Activated CD8-positive, alpha-beta T cell treated with anti-CD3 and anti-CD28 coated beads, Interleukin-2, amount 10 ng/mL, durations not matched to agents 7 days and 5 days (primary cell): ENCODE results near the gene AMBRA1. TPM values are rescaled to one million over a fixed set of nuclear protein-coding genes. Genes with fewer than 3 reads are reported as not detected.
A peak's percentile ranks its signal among the peaks of the same experiment; 100 is the strongest.

Experiments
- ATAC-seq: fragments of 150-1000 bp; cut with Tn5 transposase; one replicate; pipeline ENCODE4 v1.10.0; 2021; ENCODE audit warnings: moderate library complexity
- CTCF ChIA-PET: fragments of 350-600 bp; sonication (Branson Sonifier 250); formaldehyde crosslinking; loops from one replicate; lab custom pipeline; 2021; ENCODE audit warnings: antibody characterized with exemption; lab: Charles Lee
- POLR2A ChIA-PET: fragments of 350-600 bp; sonication (Branson Sonifier 250); formaldehyde crosslinking; loops from one replicate; lab custom pipeline; 2021; ENCODE audit warnings: antibody characterized with exemption; lab: Charles Lee
- DNase-seq: peaks from one replicate; pipeline ENCODE4 v3.0.0-alpha.2; 2020
- H3K27ac Mint-ChIP-seq: one replicate; pipeline ENCODE4 v1.8.0; 2021; ENCODE audit warnings: mild to moderate bottlenecking, mixed read lengths
- H3K27me3 Mint-ChIP-seq: one replicate; pipeline ENCODE4 v1.8.0; 2021; ENCODE audit warnings: low read depth, mixed read lengths
- H3K36me3 Mint-ChIP-seq: one replicate; pipeline ENCODE4 v1.8.0; 2021; ENCODE audit warnings: low read depth, mixed read lengths
- H3K4me1 Mint-ChIP-seq: one replicate; pipeline ENCODE4 v1.8.0; 2021; ENCODE audit warnings: low read depth, mixed read lengths
- H3K4me3 Mint-ChIP-seq: one replicate; pipeline ENCODE4 v1.8.0; 2021; ENCODE audit warnings: mild to moderate bottlenecking, mixed read lengths
- H3K9me3 Mint-ChIP-seq: one replicate; pipeline ENCODE4 v1.8.0; 2022; ENCODE audit warnings: mixed read lengths; ENCODE audit not compliant: insufficient read depth
- total RNA-seq, 2 experiments: library from RNA; stranded (reverse); gene quantifications; one replicate each; pipeline ENCODE4 v1.2.3, GENCODE V29; 2021

The AMBRA1 gene
- total RNA-seq, 2 experiments from 2014 or later = 34.0 to 35.1 TPM

DNA sequence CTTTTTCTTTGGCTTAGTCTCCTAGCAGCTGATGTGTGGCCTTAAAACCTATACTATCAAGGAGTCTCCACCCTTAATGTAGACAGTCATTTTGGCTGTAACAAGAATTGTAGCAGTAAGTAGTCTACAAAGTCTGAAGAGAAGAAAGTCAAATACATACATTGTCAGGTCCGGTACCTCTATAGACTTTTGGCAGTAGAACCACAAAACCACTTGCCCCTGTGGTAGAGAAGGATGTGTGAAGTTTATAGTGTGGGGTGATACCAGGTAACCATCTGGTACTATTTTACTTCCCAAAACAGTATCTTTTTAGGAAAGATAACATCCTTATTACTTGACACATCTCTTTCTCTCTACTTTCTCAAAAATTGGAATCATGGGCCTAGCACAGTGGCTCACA, 38.7 kb upstream of the AMBRA1 start:
- ChIA-PET POLR2A (no interaction called here), CTCF (no interaction called here)
- H3K9me3 Mint-ChIP-seq = no peaks in the 10 kb centered on the region
- DNase-seq (peak; percentile 49), ATAC-seq (peak; percentile 88)
- H3K36me3 Mint-ChIP-seq = peaks cover 19% of the 10 kb centered on the region
- peak overlapping the region; percentile 63 for H3K27ac Mint-ChIP-seq
- no peak overlapping the region for H3K4me3 Mint-ChIP-seq
- peaks cover 14% of the 10 kb centered on the region for H3K4me1 Mint-ChIP-seq
- H3K27me3 Mint-ChIP-seq = no peaks in the 10 kb centered on the region

DNA sequence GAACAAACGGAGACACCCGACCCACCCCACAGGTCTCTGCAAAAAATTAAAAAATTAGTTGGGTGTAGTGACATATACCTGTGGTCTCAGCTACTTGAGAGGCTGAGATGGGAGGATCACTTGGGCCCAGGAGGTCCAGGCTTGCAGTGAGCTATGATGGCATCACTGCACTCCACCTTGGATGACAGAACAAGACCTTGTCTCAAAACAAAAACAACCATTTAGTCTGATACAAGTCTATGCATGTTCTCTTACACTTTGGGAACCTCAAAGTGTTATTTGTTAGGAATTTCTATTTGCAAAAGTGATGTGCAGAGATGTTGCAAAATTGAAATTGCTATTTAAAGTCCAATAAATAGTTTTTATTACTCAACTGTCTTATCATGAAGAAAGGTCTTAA, 37.9 kb upstream of the AMBRA1 start:
- ATAC-seq (no peak), DNase-seq (no peak)
- Mint-ChIP-seq H3K4me3 (no peak overlapping the region), H3K27ac (no peak overlapping the region), H3K27me3 (no peaks in the 10 kb centered on the region), H3K9me3 (no peaks in the 10 kb centered on the region), H3K4me1 (peaks cover 14% of the 10 kb centered on the region), H3K36me3 (peaks cover 20% of the 10 kb centered on the region)
- ChIA-PET POLR2A (no interaction called here), CTCF (interaction anchor here (1.4 to 2.6 kb wide), 2 partner anchors 13 to 393 kb away, joined by 3 to 9 read pairs; no protein-coding TSS in a partner anchor)

DNA sequence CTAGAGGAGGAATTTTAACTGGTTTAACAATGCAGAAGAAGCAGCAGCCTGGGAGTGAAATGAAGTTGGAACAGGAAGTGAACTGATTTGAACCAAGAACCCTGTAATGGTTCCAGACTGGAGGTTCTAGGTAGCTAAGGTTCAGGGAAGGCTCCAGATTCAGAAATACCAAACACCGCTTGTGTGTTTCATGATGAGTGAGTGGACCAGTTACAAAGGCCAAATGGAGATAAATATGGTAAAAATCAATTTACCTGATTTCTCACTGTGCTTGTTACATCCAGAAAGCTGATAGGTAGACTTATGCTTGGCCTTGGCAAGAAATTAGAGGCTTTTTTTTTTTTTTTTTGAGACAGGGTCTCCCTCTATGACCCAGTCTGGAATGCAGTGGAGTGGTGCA, 36.4 kb upstream of the AMBRA1 start:
- CTCF ChIA-PET = interaction anchor here (1.0 to 2.6 kb wide), 3 partner anchors 12 to 392 kb away, joined by 3 to 9 read pairs (median 3); no protein-coding TSS in a partner anchor
- H3K4me3 Mint-ChIP-seq = no peak overlapping the region
- peaks cover 14% of the 10 kb centered on the region for H3K4me1 Mint-ChIP-seq
- DNase-seq (no peak), ATAC-seq (no peak)
- H3K27ac Mint-ChIP-seq = no peak overlapping the region
- no peaks in the 10 kb centered on the region for H3K9me3 Mint-ChIP-seq
- H3K36me3 Mint-ChIP-seq = peaks cover 29% of the 10 kb centered on the region
- no peaks in the 10 kb centered on the region for H3K27me3 Mint-ChIP-seq
- POLR2A ChIA-PET = interaction anchor here (0.6 kb wide), 1 partner anchor 114 kb away, joined by 3 read pairs; no protein-coding TSS in a partner anchor

DNA sequence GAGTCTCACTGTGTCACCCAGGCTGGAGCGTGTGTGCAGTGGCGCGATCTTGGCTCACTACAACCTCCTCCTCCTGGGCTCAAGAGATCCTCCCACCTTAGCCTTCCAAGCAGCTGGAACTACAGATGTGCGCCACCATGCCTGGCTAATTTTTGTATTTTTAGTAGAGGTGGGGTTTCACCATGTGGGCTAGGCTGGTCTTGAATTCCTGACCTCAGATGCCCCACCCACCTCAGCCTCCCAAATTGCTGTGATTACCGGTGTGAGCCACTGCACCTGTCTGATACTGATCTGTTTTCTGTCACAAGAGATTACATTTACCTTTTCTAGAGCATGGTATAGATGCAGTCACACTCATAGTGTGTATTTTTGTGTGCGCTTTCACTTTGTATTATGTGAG, 35.1 kb upstream of the AMBRA1 start:
- Mint-ChIP-seq H3K4me3 (no peak overlapping the region), H3K27me3 (no peaks in the 10 kb centered on the region), H3K36me3 (peaks cover 38% of the 10 kb centered on the region), H3K9me3 (no peaks in the 10 kb centered on the region), H3K27ac (no peak overlapping the region), H3K4me1 (peaks cover 14% of the 10 kb centered on the region)
- no peak for DNase-seq
- no peak for ATAC-seq
- CTCF ChIA-PET = no interaction called here
- POLR2A ChIA-PET = no interaction called here

DNA sequence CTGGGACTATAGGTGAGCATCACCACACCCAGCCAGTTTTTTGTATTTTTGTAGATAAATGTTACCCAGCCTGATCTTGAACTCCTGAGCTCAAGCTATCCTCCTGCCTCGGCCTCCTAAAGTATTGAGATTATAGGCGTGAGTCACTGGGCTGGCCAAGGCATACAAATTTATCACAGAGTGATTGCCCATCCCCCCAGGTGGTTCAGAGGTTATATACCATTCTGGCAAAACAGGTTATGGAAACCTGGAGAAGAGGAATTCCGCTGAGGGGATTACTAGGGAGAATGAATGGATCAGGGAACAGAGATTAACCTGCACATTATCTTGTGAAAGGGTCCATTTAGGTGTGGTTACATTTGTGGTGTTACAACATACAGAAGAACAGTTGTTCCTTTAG, 31.6 kb upstream of the AMBRA1 start:
- CTCF ChIA-PET = interaction anchor here (0.6 to 1.5 kb wide), 3 partner anchors 9 to 854 kb away, joined by 3 to 4 read pairs (median 3); no protein-coding TSS in a partner anchor
- Mint-ChIP-seq H3K27me3 (no peaks in the 10 kb centered on the region), H3K4me1 (peaks cover 9% of the 10 kb centered on the region), H3K9me3 (no peaks in the 10 kb centered on the region), H3K4me3 (no peak overlapping the region), H3K36me3 (peaks cover 42% of the 10 kb centered on the region), H3K27ac (peak overlapping the region; percentile 63)
- DNase-seq = no peak
- POLR2A ChIA-PET = no interaction called here
- ATAC-seq = no peak

DNA sequence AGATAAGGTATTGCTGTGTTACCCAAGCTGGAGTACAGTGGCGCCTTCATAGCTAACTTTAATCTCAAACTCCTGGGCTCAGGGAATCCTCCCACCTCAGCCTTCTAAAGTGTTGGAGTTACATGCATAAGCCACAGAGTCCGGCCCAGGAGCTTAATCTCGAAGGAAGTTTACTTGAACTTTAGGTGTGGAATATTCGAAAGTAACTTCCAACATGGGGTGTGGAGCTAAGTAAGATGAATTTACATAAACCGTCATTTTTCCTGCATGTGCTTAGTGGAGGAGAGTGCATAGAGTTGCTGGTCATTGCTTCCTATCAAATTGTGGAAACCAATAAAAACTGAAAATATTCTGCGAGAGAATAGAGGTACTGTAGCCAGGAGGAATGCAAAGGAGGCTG, 25.0 kb upstream of the AMBRA1 start:
- Mint-ChIP-seq H3K36me3 (peaks cover 22% of the 10 kb centered on the region), H3K27me3 (no peaks in the 10 kb centered on the region), H3K9me3 (no peaks in the 10 kb centered on the region), H3K4me1 (peaks cover 34% of the 10 kb centered on the region), H3K27ac (peak overlapping the region; percentile 44), H3K4me3 (peak overlapping the region; percentile 90)
- DNase-seq (no peak), ATAC-seq (no peak)
- ChIA-PET POLR2A (interaction anchor here (1.2 to 3.9 kb wide), 3 partner anchors 25 to 79 kb away, joined by 3 to 27 read pairs (median 4); partner anchors contain the start of gene AMBRA1), CTCF (interaction anchor here (0.8 to 3.2 kb wide), 22 partner anchors 9 to 265 kb away, joined by 3 to 27 read pairs (median 7); partner anchors contain the start of genes AMBRA1 and ZNF408)

DNA sequence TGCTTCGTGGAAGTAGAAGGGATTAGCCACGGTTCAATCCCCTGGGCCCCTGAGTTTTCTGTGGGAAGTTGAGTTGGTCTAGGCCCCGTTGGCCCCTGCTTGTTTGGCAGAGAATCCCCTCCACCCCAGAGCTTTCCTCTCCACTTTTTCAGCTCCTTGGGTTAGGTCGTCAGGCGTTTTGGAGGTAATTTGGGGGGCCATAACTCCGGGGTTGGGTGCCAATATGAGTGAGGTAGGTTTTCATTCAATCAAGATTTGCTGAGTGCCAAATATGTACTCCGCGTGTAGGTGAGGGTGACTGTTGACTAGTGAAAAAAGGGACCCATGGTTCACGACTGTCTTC, 24.1 kb upstream of the AMBRA1 start:
- H3K27ac Mint-ChIP-seq = peak overlapping the region; percentile 99
- H3K4me1 Mint-ChIP-seq = peaks cover 34% of the 10 kb centered on the region
- peak overlapping the region; percentile 90 for H3K4me3 Mint-ChIP-seq
- H3K27me3 Mint-ChIP-seq = no peaks in the 10 kb centered on the region
- H3K9me3 Mint-ChIP-seq = no peaks in the 10 kb centered on the region
- DNase-seq = no peak
- peaks cover 22% of the 10 kb centered on the region for H3K36me3 Mint-ChIP-seq
- POLR2A ChIA-PET = interaction anchor here (0.6 to 3.9 kb wide), 8 partner anchors 11 to 299 kb away, joined by 3 to 27 read pairs (median 4); partner anchors contain the start of genes AMBRA1, ARHGAP1 and ZNF408
- CTCF ChIA-PET = interaction anchor here (0.8 to 3.2 kb wide), 26 partner anchors 9 to 265 kb away, joined by 3 to 27 read pairs (median 7); partner anchors contain the start of genes AMBRA1 and ZNF408
- no peak for ATAC-seq

DNA sequence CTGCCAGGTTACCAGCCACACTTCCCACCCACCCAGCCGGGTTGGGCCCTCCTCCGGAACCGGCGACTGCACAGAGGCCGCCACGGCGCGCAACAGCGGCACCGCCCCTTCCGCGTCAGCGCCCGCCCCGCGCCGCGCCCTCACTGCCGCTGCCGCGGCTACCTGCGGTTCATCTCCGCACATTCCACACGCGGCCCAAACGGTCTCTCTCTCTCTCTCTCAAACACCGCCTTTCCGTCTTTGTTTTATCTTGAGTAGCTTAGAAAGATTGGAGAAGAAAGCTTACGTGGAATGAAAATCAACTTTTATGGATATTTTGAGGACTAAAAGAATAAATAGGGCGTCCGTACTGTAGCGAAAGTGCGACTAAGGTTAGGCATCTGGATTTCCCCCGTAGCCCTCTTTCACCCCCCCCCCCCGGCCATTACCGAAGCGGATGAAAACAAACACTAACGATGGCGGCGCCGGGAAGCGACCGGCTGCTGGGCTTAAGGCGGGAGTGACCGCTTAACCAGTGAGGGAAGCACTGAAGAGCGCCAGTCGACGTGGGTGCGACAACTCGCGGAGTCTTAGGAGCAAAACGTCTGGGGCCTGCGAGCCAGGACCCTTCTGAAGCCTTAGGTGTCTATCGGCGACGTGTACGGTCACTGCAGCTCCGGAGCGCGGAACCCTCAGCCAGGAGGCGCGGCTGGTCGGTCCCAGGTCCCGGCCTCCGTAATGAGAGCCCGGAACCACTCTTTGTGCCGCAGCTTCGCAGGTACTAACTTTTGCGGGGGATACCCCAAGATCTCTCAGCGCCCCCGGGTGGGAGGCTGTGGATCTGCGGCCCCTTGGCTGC, 23.5 kb upstream of the AMBRA1 start, which contains the start of the genes ATG13 and HARBI1:
Gene ATG13, plus strand, starts transcription at position 420 of the 838 bp plus-strand sequence. CDS start 26,739 bp downstream, outside the sequence.
Gene HARBI1, minus strand, starts transcription at position 94 of the 838 bp plus-strand sequence. CDS start 990 bp downstream, outside the sequence.
- H3K4me1 Mint-ChIP-seq = peaks cover 34% of the 10 kb centered on the region
- H3K36me3 Mint-ChIP-seq = peaks cover 16% of the 10 kb centered on the region
- ChIA-PET CTCF (interaction anchor here (0.6 to 3.2 kb wide), 27 partner anchors 10 to 265 kb away, joined by 3 to 27 read pairs (median 7); partner anchors contain the start of genes AMBRA1 and ZNF408), POLR2A (interaction anchor here (0.7 to 3.9 kb wide), 8 partner anchors 10 to 266 kb away, joined by 3 to 27 read pairs (median 4); partner anchors contain the start of genes AMBRA1, ARHGAP1 and ZNF408)
- peak within 1 kb of the TSS; percentile 90 for H3K4me3 Mint-ChIP-seq
- ATAC-seq = peak; percentile 97
- H3K9me3 Mint-ChIP-seq = no peaks in the 10 kb centered on the region
- no peaks in the 10 kb centered on the region for H3K27me3 Mint-ChIP-seq
- peak; percentile 93 for DNase-seq
- peak within 1 kb of the TSS; percentile 99 for H3K27ac Mint-ChIP-seq

DNA sequence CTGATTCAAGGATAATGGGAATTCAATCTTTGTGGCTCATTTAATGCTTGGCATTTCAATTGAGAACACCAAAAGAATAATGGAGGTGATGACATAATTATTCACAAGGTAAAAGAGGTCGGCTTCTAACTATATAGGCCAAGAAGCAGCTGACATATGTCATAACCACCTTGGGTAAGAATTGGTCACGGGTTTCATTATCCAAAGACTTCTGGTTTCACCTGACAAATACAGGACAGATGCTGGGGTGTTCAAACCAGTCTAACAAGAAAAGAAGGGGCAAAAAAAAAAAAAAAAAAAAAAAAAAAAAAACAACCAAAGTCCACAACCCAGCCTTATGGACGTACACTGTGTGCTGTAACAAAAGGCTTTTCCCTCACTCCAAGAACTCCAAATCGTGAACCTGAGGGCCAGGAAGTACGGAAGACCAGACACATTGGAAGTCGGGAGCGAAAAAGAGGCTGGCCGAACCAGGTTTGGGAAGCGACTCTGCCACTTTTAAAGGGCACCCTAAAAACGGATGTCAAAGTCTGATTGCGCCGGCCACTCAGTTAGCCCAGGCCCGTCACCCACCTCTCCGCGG, 22.8 kb upstream of the AMBRA1 start:
- Mint-ChIP-seq H3K27me3 (no peaks in the 10 kb centered on the region), H3K4me3 (peak overlapping the region; percentile 90), H3K27ac (peak overlapping the region; percentile 99), H3K9me3 (no peaks in the 10 kb centered on the region), H3K36me3 (peaks cover 14% of the 10 kb centered on the region), H3K4me1 (peaks cover 41% of the 10 kb centered on the region)
- POLR2A ChIA-PET = interaction anchor here (0.7 to 3.9 kb wide), 6 partner anchors 9 to 266 kb away, joined by 3 to 27 read pairs (median 4); partner anchors contain the start of gene AMBRA1
- no peak for DNase-seq
- ATAC-seq = peak; percentile 0
- CTCF ChIA-PET = interaction anchor here (0.6 to 3.2 kb wide), 20 partner anchors 8 to 280 kb away, joined by 3 to 27 read pairs (median 7); partner anchors contain the start of gene AMBRA1

DNA sequence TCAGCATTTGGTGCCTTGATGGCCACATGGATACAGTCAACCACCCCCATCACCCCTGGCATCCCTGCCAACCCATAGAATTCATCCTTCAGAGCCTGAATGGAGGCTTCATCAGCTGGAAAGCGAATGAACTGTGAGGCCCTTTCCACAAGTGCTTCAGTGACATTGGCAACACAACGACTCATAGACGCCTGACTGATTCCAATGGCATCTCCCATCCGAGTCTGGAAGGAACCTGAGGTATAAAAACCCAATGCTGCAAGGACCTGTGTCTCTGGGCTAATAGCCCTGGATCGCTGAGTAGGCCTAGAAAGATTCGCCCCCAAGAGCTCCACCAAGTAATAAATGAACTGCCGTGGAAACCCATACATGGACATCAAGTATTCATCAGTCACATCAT, 21.9 kb upstream of the AMBRA1 start:
- ChIA-PET CTCF (interaction anchor here (0.9 to 2.2 kb wide), 7 partner anchors 8 to 281 kb away, joined by 3 to 9 read pairs (median 3); no protein-coding TSS in a partner anchor), POLR2A (interaction anchor here (1.5 to 3.9 kb wide), 2 partner anchors 22 to 55 kb away, joined by 4 to 27 read pairs; partner anchors contain the start of gene AMBRA1)
- H3K9me3 Mint-ChIP-seq = no peaks in the 10 kb centered on the region
- H3K4me3 Mint-ChIP-seq = peak overlapping the region; percentile 90
- H3K4me1 Mint-ChIP-seq = peaks cover 36% of the 10 kb centered on the region
- H3K36me3 Mint-ChIP-seq = peaks cover 7% of the 10 kb centered on the region
- no peaks in the 10 kb centered on the region for H3K27me3 Mint-ChIP-seq
- peak overlapping the region; percentile 10 for H3K27ac Mint-ChIP-seq
- ATAC-seq = no peak
- DNase-seq = no peak

DNA sequence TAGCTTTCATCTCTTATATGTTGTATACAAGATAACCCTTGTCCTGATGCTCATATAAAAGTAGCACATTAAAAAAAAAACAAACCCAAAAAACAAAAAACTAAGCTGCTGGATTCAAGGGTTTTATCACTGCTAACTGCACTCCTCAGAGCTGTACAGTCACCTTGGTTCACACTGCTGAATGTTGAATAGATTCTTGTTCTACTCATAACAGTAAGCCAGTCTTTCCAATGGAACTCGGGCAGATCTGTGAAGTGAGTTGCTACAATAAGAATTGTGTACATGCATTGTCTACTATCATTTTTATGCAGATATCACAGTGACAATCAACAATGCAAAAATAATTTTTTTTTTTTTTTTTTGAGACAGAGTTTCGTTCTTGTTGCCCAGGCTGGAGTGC, 18.5 kb upstream of the AMBRA1 start:
- ChIA-PET CTCF (interaction anchor here (0.8 to 1.5 kb wide), 6 partner anchors 10 to 123 kb away, joined by 3 to 4 read pairs (median 3); no protein-coding TSS in a partner anchor), POLR2A (interaction anchor here (0.8 kb wide), 1 partner anchor 18 kb away, joined by 3 read pairs; the partner anchor contains the start of gene AMBRA1)
- Mint-ChIP-seq H3K36me3 (no peaks in the 10 kb centered on the region), H3K4me1 (peaks cover 21% of the 10 kb centered on the region), H3K27me3 (no peaks in the 10 kb centered on the region), H3K4me3 (no peak overlapping the region), H3K9me3 (no peaks in the 10 kb centered on the region), H3K27ac (no peak overlapping the region)
- DNase-seq (no peak), ATAC-seq (no peak)
